Measurements from ENCODE around the gene TGFBRAP1.

TGFBRAP1 gene

GRCh38 chr2:105296017-105296611 lies 33.4 kb downstream of the TGFBRAP1 start:
- no peak for TF ChIP-seq MYC (IDR thresholded peaks at IDR 0.05; ENCODE audit: low read depth, low read length)
- no peak for TF ChIP-seq CTCF (IDR thresholded peaks at IDR 0.05; ENCODE audit: low read depth, low read length)
- no peak for TF ChIP-seq POLR2A (IDR thresholded peaks at IDR 0.05; ENCODE audit: extremely low read depth, insufficient read length)
- no peak for TF ChIP-seq MAX (IDR thresholded peaks at IDR 0.05; ENCODE audit: low read depth, low read length)
- no peak overlapping the region for H3K4me3 ChIP-seq (ENCODE audit: low read depth, low read length)
- no peak for DNase-seq (ENCODE audit: low read depth)

GRCh38 chr2:105294844-105295481 lies 34.6 kb downstream of the TGFBRAP1 start:
- TF ChIP-seq CTCF (IDR thresholded peaks at IDR 0.05; ENCODE audit: low read depth, low read length) (peak; percentile 56), MYC (IDR thresholded peaks at IDR 0.05; ENCODE audit: low read depth, low read length) (no peak), MAX (IDR thresholded peaks at IDR 0.05; ENCODE audit: low read depth, low read length) (no peak), POLR2A (IDR thresholded peaks at IDR 0.05; ENCODE audit: extremely low read depth, insufficient read length) (no peak)
- H3K4me3 ChIP-seq (ENCODE audit: low read depth, low read length) = no peak overlapping the region
- peak; percentile 64 for DNase-seq (ENCODE audit: low read depth)

GRCh38 chr2:105294046-105294445 lies 35.5 kb downstream of the TGFBRAP1 start:
- DNase-seq (ENCODE audit: low read depth) = no peak
- no peak overlapping the region for H3K4me3 ChIP-seq (ENCODE audit: low read depth, low read length)
- TF ChIP-seq MAX (IDR thresholded peaks at IDR 0.05; ENCODE audit: low read depth, low read length) = no peak
- no peak for TF ChIP-seq CTCF (IDR thresholded peaks at IDR 0.05; ENCODE audit: low read depth, low read length)
- TF ChIP-seq POLR2A (IDR thresholded peaks at IDR 0.05; ENCODE audit: extremely low read depth, insufficient read length) = no peak
- TF ChIP-seq MYC (IDR thresholded peaks at IDR 0.05; ENCODE audit: low read depth, low read length) = no peak

- no peak for DNase-seq (ENCODE audit: low read depth)
- TF ChIP-seq CTCF (IDR thresholded peaks at IDR 0.05; ENCODE audit: low read depth, low read length) (no peak), MYC (IDR thresholded peaks at IDR 0.05; ENCODE audit: low read depth, low read length) (no peak)
Measured at GRCh38 chr2:105291981-105292380, 37.6 kb downstream of the TGFBRAP1 start.

GRCh38 chr2:105290981-105291660 lies 38.4 kb downstream of the TGFBRAP1 start:
- TF ChIP-seq CTCF (IDR thresholded peaks at IDR 0.05; ENCODE audit: low read depth, low read length) (no peak), MYC (IDR thresholded peaks at IDR 0.05; ENCODE audit: low read depth, low read length) (no peak), MAX (IDR thresholded peaks at IDR 0.05; ENCODE audit: low read depth, low read length) (no peak), POLR2A (IDR thresholded peaks at IDR 0.05; ENCODE audit: extremely low read depth, insufficient read length) (no peak)
- no peak for DNase-seq (ENCODE audit: low read depth)

More at GRCh38 chr2:105291981-105292380, 37.6 kb downstream of the TGFBRAP1 start:
- H3K4me3 ChIP-seq (ENCODE audit: low read depth, low read length) = no peak overlapping the region

More at GRCh38 chr2:105290981-105291660, 38.4 kb downstream of the TGFBRAP1 start:
- H3K4me3 ChIP-seq (ENCODE audit: low read depth, low read length) = no peak overlapping the region
